HepG2 (cell line): ENCODE measurements around the gene SULT2B1. TPM values are rescaled to one million over a fixed set of nuclear protein-coding genes. Genes with fewer than 3 reads are reported as not detected.

ENCODE experiments used
- HCFC1 ChIP-seq: fragments of 150-350 bp; IDR thresholded peaks from 2 replicates; pipeline ENCODE4 v1.6.1; 2014; ENCODE audit warnings: low read depth, low read length
- HNF1A ChIP-seq, 2 experiments: sonication (generic) in 1 of 2; formaldehyde crosslinking in 1 of 2; IDR thresholded peaks; 2 replicates each; pipeline versions ENCODE4 v1.4.0 to v1.6.1; 2016 to 2020; ENCODE audit warnings: borderline replicate concordance in 1 of 2, low read depth in 1 of 2, mild to moderate bottlenecking in 1 of 2, missing genetic modification reagents in 1 of 2
- HOXA3 ChIP-seq: sonication (generic); formaldehyde crosslinking; IDR thresholded peaks from 2 replicates; pipeline ENCODE4 v1.5.0; 2020; ENCODE audit warnings: missing genetic modification reagents
- IRF1 ChIP-seq: sonication (generic); formaldehyde crosslinking; IDR thresholded peaks from 2 replicates; pipeline ENCODE4 v1.4.0; 2020; ENCODE audit warnings: low read depth, mild to moderate bottlenecking, missing genetic modification reagents
- KAT8 ChIP-seq: IDR thresholded peaks from 2 replicates; pipeline ENCODE4 v1.6.1; 2016; ENCODE audit warnings: missing genetic modification reagents, missing compliant biosample characterization
- NFIB ChIP-seq: sonication (generic); formaldehyde crosslinking; IDR thresholded peaks from 2 replicates; pipeline ENCODE4 v1.9.0; 2021; ENCODE audit warnings: missing genetic modification reagents, mild to moderate bottlenecking, borderline replicate concordance
- PCBP2 ChIP-seq: fragments of 200-400 bp; formaldehyde crosslinking; optimal IDR thresholded peaks from 2 replicates; pipeline ENCODE3; 2018; ENCODE audit warnings: low read length, low read depth; ENCODE audit not compliant: poor library complexity, severe bottlenecking
- SMAD9 ChIP-seq: sonication (generic); formaldehyde crosslinking; IDR thresholded peaks from 2 replicates; pipeline ENCODE4 v1.5.1; 2020; ENCODE audit warnings: mild to moderate bottlenecking, missing genetic modification reagents
- STAT6 ChIP-seq: sonication (generic); formaldehyde crosslinking; IDR thresholded peaks from 2 replicates; pipeline ENCODE4 v1.4.0; 2020; ENCODE audit warnings: missing genetic modification reagents, mild to moderate bottlenecking, borderline replicate concordance
- ZBTB2 ChIP-seq: sonication (generic); formaldehyde crosslinking; IDR thresholded peaks from 2 replicates; pipeline ENCODE4 v1.8.0; 2022; ENCODE audit warnings: low read depth, missing genetic modification reagents
- ZIK1 ChIP-seq: sonication (generic); formaldehyde crosslinking; IDR thresholded peaks from 2 replicates; pipeline ENCODE4 v1.5.0; 2020; ENCODE audit warnings: mild to moderate bottlenecking, low read depth, missing genetic modification reagents, borderline replicate concordance
- ZNF335 ChIP-seq: sonication (generic); formaldehyde crosslinking; IDR thresholded peaks from 2 replicates; pipeline ENCODE4 v1.4.0; 2020; ENCODE audit warnings: missing genetic modification reagents
- ZNF383 ChIP-seq: sonication (generic); formaldehyde crosslinking; IDR thresholded peaks from 2 replicates; pipeline ENCODE4 v1.4.0; 2020; ENCODE audit warnings: missing genetic modification reagents, mild to moderate bottlenecking, borderline replicate concordance
- ZNF44 ChIP-seq: sonication (generic); formaldehyde crosslinking; IDR thresholded peaks from 2 replicates; pipeline ENCODE4 v1.5.1; 2020; ENCODE audit warnings: mild to moderate bottlenecking, missing genetic modification reagents
- ZNF510 ChIP-seq: sonication (generic); formaldehyde crosslinking; IDR thresholded peaks from 2 replicates; pipeline ENCODE4 v1.4.0; 2020; ENCODE audit warnings: low read depth, mild to moderate bottlenecking, missing genetic modification reagents
- ZNF670 ChIP-seq: sonication (generic); formaldehyde crosslinking; IDR thresholded peaks from 2 replicates; pipeline ENCODE4 v1.8.0; 2022; ENCODE audit warnings: mild to moderate bottlenecking, missing genetic modification reagents, borderline replicate concordance
- ZNF724P ChIP-seq: sonication (generic); formaldehyde crosslinking; IDR thresholded peaks from 2 replicates; pipeline ENCODE4 v1.8.0; 2022; ENCODE audit warnings: missing genetic modification reagents, borderline replicate concordance
- ZNF761 ChIP-seq: sonication (generic); formaldehyde crosslinking; conservative IDR thresholded peaks from 2 replicates; pipeline ENCODE4 v1.4.0; 2020; ENCODE audit warnings: mild to moderate bottlenecking, missing genetic modification reagents
- ZSCAN12 ChIP-seq: sonication (generic); formaldehyde crosslinking; IDR thresholded peaks from 2 replicates; pipeline ENCODE4 v1.9.0; 2021; ENCODE audit warnings: mild to moderate bottlenecking, missing genetic modification reagents
- polyA plus RNA-seq, 8 experiments: library from polyadenylated mRNA; depleted of rRNA in 3 of 8; stranded (reverse) in 7 of 8; unstranded in 1 of 8; fragments of >200 nt; fragmentation: Illumina TruSeq in 4 of 8; extraction: Trizol in 4 of 8; gene quantifications; 2 replicates each; pipeline versions ENCODE4 v1.2.1 to v1.2.3, GENCODE V29; 2011 to 2016; ENCODE audit warnings: low read depth in 4 of 8, missing spikeins in 1 of 8, mixed read lengths in 1 of 8; ENCODE audit not compliant: insufficient read depth in 1 of 8
- total RNA-seq, 5 experiments: library from RNA; depleted of rRNA; stranded (reverse); fragments of >200 nt; fragmentation: Illumina TruSeq; extraction: Trizol; gene quantifications; 2 replicates each; pipeline ENCODE4 v1.2.3, GENCODE V29; 2016; ENCODE audit warnings: low read depth in 1 of 5

SULT2B1 gene
- total and polyA plus RNA-seq, 2 of the 13 experiments (the other 11 are each of a cell fraction or from before 2014, with no cell fraction given): 0.13 TPM; not detected in 1

GRCh38 chr19:48634424-48635262 lies 82.7 kb downstream of the SULT2B1 start (continued):
- no peak for TF ChIP-seq ZNF383 (CRISPR knock-in tag)
- no peak for TF ChIP-seq ZNF510
- no peak for TF ChIP-seq NFIB (CRISPR knock-in tag)
- TF ChIP-seq PCBP2: no peak
- TF ChIP-seq HOXA3 (CRISPR knock-in tag): no peak
- no peak for TF ChIP-seq IRF1 (CRISPR knock-in tag)
- TF ChIP-seq SMAD9 (CRISPR knock-in tag): no peak
- no peak for TF ChIP-seq ZNF761 (CRISPR knock-in tag)
- no peak for TF ChIP-seq HNF1A (IDR thresholded peaks at IDR 0.05; ENCODE audit: low read depth)
- TF ChIP-seq HNF1A (CRISPR knock-in tag; IDR thresholded peaks at IDR 0.05; ENCODE audit: borderline replicate concordance): peak; percentile 59; the same call in 1 of the 2 replicates
- 0 out of 2 replicates have a peak, but pooled peaks have one; percentile 59 for TF ChIP-seq ZIK1 (CRISPR knock-in tag)
- TF ChIP-seq HCFC1: no peak
- no peak for TF ChIP-seq ZNF44 (CRISPR knock-in tag)
- no peak for TF ChIP-seq STAT6
- TF ChIP-seq KAT8: peak; percentile 78
- TF ChIP-seq ZSCAN12: no peak
- TF ChIP-seq ZNF724P: no peak
- TF ChIP-seq ZNF670 (CRISPR knock-in tag): 0 out of 2 replicates have a peak, but pooled peaks have one; percentile 51
- no peak for TF ChIP-seq ZBTB2
- peak; percentile 46; the same call in 1 of the 2 replicates for TF ChIP-seq ZNF335 (CRISPR knock-in tag)
